ENCODE data around the gene DDX28. TPM values are rescaled to one million over a fixed set of nuclear protein-coding genes. Genes with fewer than 3 reads are reported as not detected.
"Not testable (repeated sequence)": the region's sequence is repeated elsewhere in the genome, so short reads cannot be mapped to it uniquely, and the experiment has no call there.

The DDX28 gene
- total and polyA plus RNA-seq, 7 donors, result 10.0 to 20.2 (median 12.6) TPM

- WGBS, 3 donors, result 52 to 58% (median 54%) methylated on average over 5 of the region's 5 CpGs
- intact Hi-C loops (cut with DNase I), result no loop called here
- no peaks in the 10 kb centered on the region for H3K36me3 ChIP-seq (ENCODE audit: insufficient read depth in 1 of 2, low read depth in 1 of 2)
- H3K27ac ChIP-seq, result no peak overlapping the region
- H3K4me1 ChIP-seq, result no peaks in the 10 kb centered on the region
- peak in 2 of 4 donors; percentile 26 to 62 for ATAC-seq
- H3K27me3 ChIP-seq (ENCODE audit: insufficient read depth in 3 of 3, low read length in 2 of 3), result no peaks in the 10 kb centered on the region
- no peak for DNase-seq
- TF ChIP-seq CTCF (IDR thresholded peaks at IDR 0.05), result no peak
- H3K9me3 ChIP-seq, result no peaks in the 10 kb centered on the region
- no peak overlapping the region for H3K4me3 ChIP-seq
Observed at GRCh38 chr16:67977005-67977404, 46.0 kb downstream of the DDX28 start.

GRCh38 chr16:67976205-67976604 lies 46.8 kb downstream of the DDX28 start:
- Histone ChIP-seq H3K27ac (no peak overlapping the region), H3K27me3 (ENCODE audit: insufficient read depth in 3 of 3, low read length in 2 of 3) (no peaks in the 10 kb centered on the region), H3K4me1 (no peaks in the 10 kb centered on the region), H3K9me3 (no peaks in the 10 kb centered on the region), H3K4me3 (no peak overlapping the region), H3K36me3 (ENCODE audit: insufficient read depth in 1 of 2, low read depth in 1 of 2) (no peaks in the 10 kb centered on the region)
- no peak for TF ChIP-seq CTCF (IDR thresholded peaks at IDR 0.05)
- 69 to 75% (median 69%) methylated on average over 2 of the region's 2 CpGs for WGBS, 3 donors
- DNase-seq (no peak), ATAC-seq (no peak)
- intact Hi-C loops (cut with DNase I), result no loop called here

- no peak for TF ChIP-seq CTCF (IDR thresholded peaks at IDR 0.05)
- intact Hi-C loops (cut with DNase I), result no loop called here
- H3K4me3 ChIP-seq, result no peak overlapping the region
- no peaks in the 10 kb centered on the region for H3K4me1 ChIP-seq
- ATAC-seq (no peak), DNase-seq (no peak)
- no peak overlapping the region for H3K27ac ChIP-seq
- H3K27me3 ChIP-seq (ENCODE audit: insufficient read depth in 3 of 3, low read length in 2 of 3), result no peaks in the 10 kb centered on the region
- 72 to 85% (median 73%) methylated on average over 14 of the region's 14 CpGs for WGBS, 3 donors
- no peaks in the 10 kb centered on the region for H3K9me3 ChIP-seq
- H3K36me3 ChIP-seq (ENCODE audit: insufficient read depth in 1 of 2, low read depth in 1 of 2), result no peaks in the 10 kb centered on the region
Observed at GRCh38 chr16:67975321-67976105, 47.5 kb downstream of the DDX28 start.

GRCh38 chr16:67972285-67972684 lies 50.7 kb downstream of the DDX28 start:
- H3K27me3 ChIP-seq (ENCODE audit: insufficient read depth in 3 of 3, low read length in 2 of 3); H3K27ac ChIP-seq; H3K4me1 ChIP-seq; ATAC-seq; intact Hi-C loops (cut with DNase I); H3K9me3 ChIP-seq; H3K4me3 ChIP-seq; H3K36me3 ChIP-seq (ENCODE audit: insufficient read depth in 1 of 2, low read depth in 1 of 2); DNase-seq: not testable (repeated sequence)
- WGBS, 3 donors, result 89 to 92% (median 89%) methylated on average over 7 of the region's 7 CpGs

GRCh38 chr16:67971111-67971510 lies 51.9 kb downstream of the DDX28 start:
- intact Hi-C loops (cut with DNase I), result no loop called here

More at GRCh38 chr16:67971111-67971510, 51.9 kb downstream of the DDX28 start:
- 70 to 92% (median 75%) methylated on average over 9 of the region's 9 CpGs for WGBS, 3 donors
- Histone ChIP-seq H3K36me3 (ENCODE audit: insufficient read depth in 1 of 2, low read depth in 1 of 2) (no peaks in the 10 kb centered on the region), H3K27ac (no peak overlapping the region), H3K4me1 (peaks cover 14% of the 10 kb centered on the region), H3K4me3 (no peak overlapping the region), H3K27me3 (ENCODE audit: insufficient read depth in 3 of 3, low read length in 2 of 3) (no peaks in the 10 kb centered on the region), H3K9me3 (no peaks in the 10 kb centered on the region)
- TF ChIP-seq CTCF (IDR thresholded peaks at IDR 0.05), result no peak
- DNase-seq, result no peak
- no peak for ATAC-seq

Other genes with a start within 250 kb of the DDX28 start
- gene RANBP10, start 216.7 kb downstream of the DDX28 start, total RNA-seq, result 10 to 100 TPM; 17.6 to 27.9 (median 25.2) TPM
- 10 to 100 TPM in 2 of 3 donors, 1 to 10 TPM in 1; 9.1 to 16.3 (median 11.1) TPM for gene RANBP10, start 216.7 kb downstream of the DDX28 start, polyA plus RNA-seq
- gene TSNAXIP1, start 216.3 kb downstream of the DDX28 start, total RNA-seq, result under 1 TPM; 0.29 to 0.88 (median 0.60) TPM
- 1 to 10 TPM in 1 of 3 donors, under 1 TPM in 2; 0.27 to 1.4 (median 0.65) TPM for gene TSNAXIP1, start 216.3 kb downstream of the DDX28 start, polyA plus RNA-seq
- 10 to 100 TPM; 30.2 to 37.8 (median 35.0) TPM for gene THAP11, start 180.9 kb downstream of the DDX28 start, total RNA-seq
- 10 to 100 TPM; 31.9 to 78.6 (median 35.0) TPM for gene THAP11, start 180.9 kb downstream of the DDX28 start, polyA plus RNA-seq
- 100 to 1,000 TPM in 2 of 4 donors, 10 to 100 TPM in 2; 77.4 to 104 (median 96.8) TPM for gene NUTF2, start 176.3 kb downstream of the DDX28 start, total RNA-seq
- gene NUTF2, start 176.3 kb downstream of the DDX28 start, polyA plus RNA-seq, result 100 to 1,000 TPM; 129 to 170 (median 134) TPM
- gene CENPT, start 175.5 kb downstream of the DDX28 start, total RNA-seq, result 10 to 100 TPM; 17.2 to 26.4 (median 19.2) TPM
- 10 to 100 TPM; 13.8 to 19.9 (median 19.9) TPM for gene CENPT, start 175.5 kb downstream of the DDX28 start, polyA plus RNA-seq
- gene EDC4, start 150.2 kb downstream of the DDX28 start, total RNA-seq, result 10 to 100 TPM; 33.8 to 52.1 (median 42.1) TPM
- 10 to 100 TPM; 21.1 to 32.2 (median 23.8) TPM for gene EDC4, start 150.2 kb downstream of the DDX28 start, polyA plus RNA-seq
- 1 to 10 TPM in 1 of 4 donors, under 1 TPM in 1, not detected in 2; 0.77 to 1.1 TPM for gene NRN1L, start 138.3 kb downstream of the DDX28 start, total RNA-seq
- under 1 TPM; 0.23 to 0.38 (median 0.37) TPM for gene NRN1L, start 138.3 kb downstream of the DDX28 start, polyA plus RNA-seq
- 10 to 100 TPM; 11.3 to 18.8 (median 16.4) TPM for gene PSKH1, start 130.0 kb downstream of the DDX28 start, total RNA-seq
- 10 to 100 TPM in 2 of 3 donors, 1 to 10 TPM in 1; 9.6 to 16.9 (median 11.0) TPM for gene PSKH1, start 130.0 kb downstream of the DDX28 start, polyA plus RNA-seq
- 1 to 10 TPM in 1 of 4 donors, under 1 TPM in 3; 0.27 to 1.1 (median 0.79) TPM for gene CTRL, start 91.4 kb downstream of the DDX28 start, total RNA-seq
- gene CTRL, start 91.4 kb downstream of the DDX28 start, polyA plus RNA-seq, result 1 to 10 TPM; 1.1 TPM
- gene PSMB10, start 86.4 kb downstream of the DDX28 start, total RNA-seq, result 10 to 100 TPM; 27.6 to 34.7 (median 31.6) TPM
- 10 to 100 TPM; 55.0 to 98.6 (median 67.3) TPM for gene PSMB10, start 86.4 kb downstream of the DDX28 start, polyA plus RNA-seq
- gene LCAT, start 79.1 kb downstream of the DDX28 start, total RNA-seq, result 10 to 100 TPM in 2 of 4 donors, 1 to 10 TPM in 2; 5.9 to 15.1 (median 10.2) TPM
- 1 to 10 TPM; 4.1 to 8.6 (median 4.7) TPM for gene LCAT, start 79.1 kb downstream of the DDX28 start, polyA plus RNA-seq
- gene SLC12A4, start 54.6 kb downstream of the DDX28 start, total RNA-seq, result 10 to 100 TPM; 24.1 to 89.5 (median 34.9) TPM
- 10 to 100 TPM; 18.3 to 34.8 (median 26.0) TPM for gene SLC12A4, start 54.6 kb downstream of the DDX28 start, polyA plus RNA-seq
- gene DPEP3, start 42.7 kb downstream of the DDX28 start, total RNA-seq, result under 1 TPM in 3 of 4 donors, not detected in 1; 0.10 to 0.22 (median 0.17) TPM
- under 1 TPM in 2 of 3 donors, not detected in 1; 0.12 to 0.45 TPM for gene DPEP3, start 42.7 kb downstream of the DDX28 start, polyA plus RNA-seq
- 1 to 10 TPM in 1 of 4 donors, under 1 TPM in 2, not detected in 1; 0.25 to 1.1 (median 0.82) TPM for gene DPEP2, start 23.7 kb downstream of the DDX28 start, total RNA-seq
- under 1 TPM; 0.23 to 0.29 (median 0.27) TPM for gene DPEP2, start 23.7 kb downstream of the DDX28 start, polyA plus RNA-seq
- gene DPEP2NB, start 7.3 kb downstream of the DDX28 start, total RNA-seq, result not detected
- under 1 TPM in 1 of 3 donors, not detected in 2; 0.05 TPM for gene DPEP2NB, start 7.3 kb downstream of the DDX28 start, polyA plus RNA-seq
- 10 to 100 TPM in 2 of 4 donors, 1 to 10 TPM in 2; 7.0 to 10.5 (median 9.8) TPM for gene DUS2, start 52 bp upstream of the DDX28 start, total RNA-seq
- gene DUS2, start 52 bp upstream of the DDX28 start, polyA plus RNA-seq, result 10 to 100 TPM in 1 of 3 donors, 1 to 10 TPM in 2; 3.4 to 15.1 (median 9.5) TPM
- gene NFATC3, start 62.1 kb upstream of the DDX28 start, total RNA-seq, result 10 to 100 TPM; 40.8 to 53.5 (median 44.0) TPM
- 10 to 100 TPM in 2 of 3 donors, 1 to 10 TPM in 1; 9.8 to 43.1 (median 17.3) TPM for gene NFATC3, start 62.1 kb upstream of the DDX28 start, polyA plus RNA-seq
- not detected for gene ESRP2, start 212.9 kb upstream of the DDX28 start, total RNA-seq
- gene ESRP2, start 212.9 kb upstream of the DDX28 start, polyA plus RNA-seq, result under 1 TPM; 0.03 to 0.08 (median 0.05) TPM
- 10 to 100 TPM; 28.0 to 65.0 (median 31.0) TPM for gene PLA2G15, start 222.1 kb upstream of the DDX28 start, total RNA-seq
- gene PLA2G15, start 222.1 kb upstream of the DDX28 start, polyA plus RNA-seq, result 10 to 100 TPM; 13.0 to 31.7 (median 22.6) TPM
- 100 to 1,000 TPM in 1 of 4 donors, 10 to 100 TPM in 3; 25.6 to 217 (median 70.5) TPM for gene SLC7A6, start 241.3 kb upstream of the DDX28 start, total RNA-seq
- 10 to 100 TPM in 2 of 3 donors, 1 to 10 TPM in 1; 9.2 to 55.2 (median 36.4) TPM for gene SLC7A6, start 241.3 kb upstream of the DDX28 start, polyA plus RNA-seq